ENCODE data around the gene CFAP74.

The CFAP74 gene

DNA sequence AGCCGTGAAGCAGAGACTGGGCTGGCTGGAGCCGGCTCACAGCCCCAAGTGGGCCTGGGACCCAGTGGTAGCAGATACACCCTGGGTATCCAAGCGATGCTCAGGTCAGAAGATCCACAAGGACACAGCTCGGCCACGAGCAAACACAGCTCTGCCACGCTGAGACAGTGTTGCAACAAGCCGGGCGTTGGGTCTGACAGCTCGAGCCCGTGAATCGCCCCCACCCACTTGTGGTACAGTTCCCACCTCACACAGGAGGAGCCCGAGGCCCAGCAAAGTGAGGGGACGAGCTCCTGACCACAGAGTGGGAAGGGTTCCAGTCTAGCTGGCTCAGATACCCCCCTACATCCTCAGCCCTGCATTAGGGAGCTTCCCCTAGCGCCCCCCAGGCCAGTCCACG lies 37.7 kb upstream of the CFAP74 start:
- no peak for DNase-seq

DNA sequence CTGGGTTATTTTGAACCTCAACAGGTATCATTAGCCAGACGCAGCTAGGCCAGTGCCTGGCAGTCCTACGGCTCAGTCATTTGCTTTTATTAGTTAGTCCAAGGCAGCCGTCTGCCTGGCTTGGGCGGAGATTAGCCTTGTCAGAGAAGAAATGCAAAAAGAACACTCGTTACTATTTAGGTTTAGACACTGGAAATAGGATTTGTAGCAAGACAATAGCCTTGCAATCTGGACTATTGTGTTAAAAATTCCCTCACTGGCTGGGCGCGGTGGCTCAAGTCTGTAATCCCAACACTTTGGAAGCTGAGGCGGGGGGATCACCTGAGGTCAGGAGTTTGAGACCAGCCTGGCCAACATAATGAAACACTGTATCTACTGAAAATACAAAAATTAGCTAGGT lies 35.7 kb upstream of the CFAP74 start:
- DNase-seq = no peak

- DNase-seq = no peak
Observed at GRCh38 chr1:2038229-2038628, 34.6 kb upstream of the CFAP74 start.

DNA sequence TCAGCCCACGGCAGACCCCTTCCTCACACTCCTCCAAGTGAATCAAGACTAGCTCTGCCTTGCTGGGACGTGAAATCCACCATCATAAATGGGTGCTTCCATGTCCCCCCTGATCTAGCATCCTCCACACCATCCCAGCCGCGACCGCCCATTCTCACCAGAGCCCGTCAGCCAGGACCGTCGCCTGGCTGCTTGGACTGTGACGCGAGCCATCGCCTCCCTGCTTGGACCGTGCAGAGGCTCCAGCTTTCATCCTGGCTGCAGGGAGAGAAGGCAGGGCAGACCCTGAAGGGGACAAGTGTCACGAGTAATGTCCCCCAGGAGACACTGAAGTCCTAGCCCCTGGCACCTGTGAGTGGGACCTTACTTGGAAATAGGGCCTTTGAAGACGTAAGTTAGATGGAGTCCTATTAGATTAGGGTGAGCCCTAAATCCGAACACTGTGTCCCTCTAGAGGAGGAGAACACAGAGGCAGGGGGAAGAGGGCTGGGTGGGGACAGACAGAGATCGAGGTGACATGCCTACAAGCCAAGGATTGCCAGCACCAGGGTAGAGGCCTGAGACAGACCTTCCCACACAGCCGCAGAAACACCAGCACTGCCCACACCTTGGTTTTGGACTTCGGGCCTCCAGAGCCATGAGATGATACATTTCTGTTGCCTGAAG lies 33.9 kb upstream of the CFAP74 start:
- DNase-seq = no peak

- DNase-seq = no peak
Observed at GRCh38 chr1:2036287-2036686, 32.7 kb upstream of the CFAP74 start.

DNA sequence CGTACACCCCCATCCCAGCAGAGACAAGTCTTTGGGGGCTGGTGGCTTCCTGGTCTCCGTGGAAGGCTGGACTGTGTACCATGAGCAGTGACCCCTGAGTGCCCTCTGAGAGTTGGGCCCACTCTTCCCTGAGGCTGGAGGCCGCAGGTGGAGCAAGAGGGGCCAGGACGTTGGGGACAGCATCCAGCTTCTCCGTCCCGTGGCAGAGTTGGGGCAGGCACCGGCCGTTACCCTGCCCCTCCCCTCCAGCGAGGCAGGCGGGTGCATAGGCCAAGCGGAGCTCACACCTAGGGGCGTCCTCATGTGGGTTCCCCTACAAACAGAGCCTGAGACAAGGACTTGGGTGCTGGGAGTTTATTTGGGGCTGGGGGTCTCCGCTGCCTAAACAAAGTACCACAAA lies 29.6 kb upstream of the CFAP74 start:
- no peak for DNase-seq

GRCh38 chr1:2032737-2033136 lies 29.2 kb upstream of the CFAP74 start:
- peak in 1 of 51 donors; percentile 33 for DNase-seq

- DNase-seq = peak in 1 of 51 donors; percentile 6
Observed at GRCh38 chr1:2031546-2032540, 28.3 kb upstream of the CFAP74 start.

DNA sequence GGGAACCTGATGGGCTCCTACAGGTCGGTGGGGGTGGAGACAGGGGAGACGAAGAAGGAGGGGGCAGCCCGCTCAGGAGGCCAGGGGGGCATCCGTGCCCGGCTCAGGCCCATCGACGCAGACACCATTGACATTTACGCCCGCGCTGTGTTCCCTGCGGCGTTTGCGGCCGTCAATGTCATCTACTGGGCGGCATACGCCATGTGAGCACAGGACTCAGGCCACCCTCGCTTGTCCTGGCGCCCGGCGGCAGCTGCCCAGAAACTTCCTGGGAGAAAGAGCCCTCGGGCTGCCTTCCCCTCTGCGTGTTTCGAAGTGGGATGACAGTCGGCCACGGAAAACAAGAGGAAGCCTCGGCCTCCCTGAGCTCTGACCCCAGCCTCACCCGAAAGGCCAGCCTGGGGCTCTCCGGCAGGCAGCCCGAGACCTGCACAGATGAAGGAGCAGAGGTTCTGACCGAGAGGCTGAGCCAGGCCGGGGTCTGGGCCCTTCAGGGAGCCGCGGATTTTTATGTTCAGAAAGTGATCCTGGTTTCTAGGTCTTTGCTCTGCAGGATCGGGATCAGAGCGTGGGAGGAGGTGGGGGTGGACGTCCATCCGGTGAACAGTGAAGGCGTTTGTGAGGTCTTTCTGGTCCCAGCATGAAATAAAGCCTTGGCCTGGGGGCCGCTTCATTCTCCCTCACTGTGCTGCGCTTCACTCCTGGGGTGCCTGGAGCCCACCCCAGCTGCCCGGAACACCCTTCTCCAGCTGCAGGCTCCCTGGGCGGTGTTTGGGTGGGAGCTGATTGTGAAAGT lies 26.7 kb upstream of the CFAP74 start:
- DNase-seq = no peak

DNA sequence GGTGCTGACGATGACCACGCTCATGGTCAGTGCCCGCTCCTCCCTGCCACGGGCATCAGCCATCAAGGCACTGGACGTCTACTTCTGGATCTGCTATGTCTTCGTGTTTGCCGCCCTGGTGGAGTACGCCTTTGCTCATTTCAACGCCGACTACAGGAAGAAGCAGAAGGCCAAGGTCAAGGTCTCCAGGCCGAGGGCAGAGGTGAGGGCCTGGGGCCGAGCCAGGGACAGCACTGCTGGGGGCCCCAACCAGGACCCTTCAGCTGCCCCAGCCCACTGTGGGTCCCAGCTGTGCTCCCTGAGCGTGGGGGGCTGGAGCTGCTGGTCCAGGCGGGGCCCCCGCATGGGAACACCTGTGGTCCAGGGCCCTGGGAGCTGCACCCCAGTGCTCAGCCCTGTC lies 26.0 kb upstream of the CFAP74 start:
- DNase-seq = no peak

DNA sequence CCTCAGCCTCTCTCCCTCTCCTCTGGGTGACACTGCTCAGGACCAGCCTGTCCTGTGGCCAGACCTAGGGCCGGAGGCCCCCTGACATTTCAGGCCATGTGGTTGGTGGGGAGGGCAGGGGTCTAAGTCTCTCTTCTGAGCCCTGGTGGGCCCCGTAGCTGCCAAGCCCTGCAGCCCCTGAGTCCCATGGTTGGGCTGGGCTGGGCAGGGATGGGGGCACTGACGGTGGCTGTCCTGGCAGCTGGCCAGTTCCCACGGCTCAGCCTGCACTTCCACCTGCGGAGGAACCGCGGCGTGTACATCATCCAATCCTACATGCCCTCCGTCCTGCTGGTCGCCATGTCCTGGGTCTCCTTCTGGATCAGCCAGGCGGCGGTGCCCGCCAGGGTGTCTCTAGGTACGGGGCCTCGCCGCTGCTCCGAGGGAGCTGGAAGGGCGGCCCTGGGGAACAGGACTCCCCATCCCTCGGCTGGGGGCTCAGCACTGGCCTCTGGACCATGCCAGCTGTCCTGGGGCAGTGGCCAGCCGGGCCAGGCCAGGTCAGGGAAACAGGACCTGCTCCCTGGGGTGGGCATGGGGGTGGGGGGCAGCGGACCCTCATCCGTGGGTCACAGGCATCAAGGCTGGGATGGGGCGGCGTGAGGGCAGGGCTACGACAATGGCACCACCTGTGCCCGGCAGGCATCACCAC lies 25.4 kb upstream of the CFAP74 start:
- no peak for DNase-seq

- no peak for DNase-seq
Observed at GRCh38 chr1:2027961-2028583, 24.5 kb upstream of the CFAP74 start.

- peak in 1 of 51 donors; percentile 9 for DNase-seq
Observed at GRCh38 chr1:2025491-2025981, 21.9 kb upstream of the CFAP74 start.

- no peak for DNase-seq
Observed at GRCh38 chr1:2024887-2025286, 21.3 kb upstream of the CFAP74 start.

- DNase-seq = no peak
Observed at GRCh38 chr1:2024451-2024850, 20.9 kb upstream of the CFAP74 start.

DNA sequence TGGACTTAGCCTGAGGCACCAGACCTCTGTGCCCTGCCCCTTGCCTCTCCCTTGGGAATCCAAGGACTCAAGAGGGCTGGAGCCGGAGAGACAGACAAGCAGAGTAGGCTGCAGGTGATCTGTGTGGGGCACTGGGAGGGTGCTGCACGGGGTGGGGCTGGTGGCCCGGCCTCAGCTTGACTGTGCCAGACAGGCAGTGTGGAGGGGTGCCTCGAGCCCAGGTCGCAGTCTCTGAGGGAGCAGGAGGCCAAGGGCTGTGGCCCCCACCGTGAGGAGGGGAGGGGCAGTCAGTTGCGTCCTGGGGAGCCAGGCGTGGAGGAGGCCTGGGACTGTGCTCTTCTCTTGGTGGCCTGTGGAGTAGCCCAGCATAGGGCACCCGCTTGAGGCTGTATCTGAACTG lies 19.6 kb upstream of the CFAP74 start:
- no peak for DNase-seq

- no peak for DNase-seq
Observed at GRCh38 chr1:2022063-2022770, 18.6 kb upstream of the CFAP74 start.

- DNase-seq = peak in 4 of 51 donors; percentile 15 to 53 (median 43)
Observed at GRCh38 chr1:2021550-2021949, 18.0 kb upstream of the CFAP74 start.

GRCh38 chr1:2020310-2020655 lies 16.7 kb upstream of the CFAP74 start:
- no peak for DNase-seq
